Endothelial cell of umbilical vein (primary cell): Measurements from ENCODE around the gene IKZF3. TPM values are rescaled to one million over a fixed set of nuclear protein-coding genes. Genes with fewer than 3 reads are reported as not detected.

Source experiments
- BruUV-seq: library from RNA; stranded (reverse); fragments of 400-500 nt; replicated peaks from 2 replicates; lab custom pipeline; 2021; lab: Mats Ljungman, UMichigan
- CTCF ChIA-PET: fragments of 300-600, 350-600 bp; sonication (Branson Sonifier 250); formaldehyde crosslinking; loops from one replicate; lab custom pipeline; 2021; ENCODE audit warnings: antibody characterized with exemption, inconsistent platforms; lab: Charles Lee
- POLR2A ChIA-PET: fragments of 300-600, 350-600 bp; sonication (Branson Sonifier 250); formaldehyde crosslinking; loops from one replicate; lab custom pipeline; 2021; ENCODE audit warnings: antibody characterized with exemption, inconsistent platforms; lab: Charles Lee
- DNase-seq: peaks from one replicate; pipeline ENCODE4 v3.0.0-alpha.2; 2011; ENCODE audit warnings: low read depth, low spot score
- FAIRE-seq: peaks from 2 replicates; lab custom pipeline; 2011; peaks lifted over from hg19 to GRCh38; lab: Jason Lieb, UNC
- H2AFZ ChIP-seq: 2 replicates; pipeline ENCODE4 v1.6.0; 2012; ENCODE audit warnings: low read depth, low read length, control low read depth, inconsistent platforms
- H3K27ac ChIP-seq: 2 replicates; pipeline ENCODE4 v1.5.1; 2011; ENCODE audit warnings: low read depth, mild to moderate bottlenecking, control low read depth, low read length, moderate library complexity; ENCODE audit not compliant: insufficient read depth
- H3K27me3 ChIP-seq, 2 experiments: 2 replicates each; pipeline versions ENCODE4 v1.6.0 to v1.6.1; 2011; ENCODE audit warnings: low read length in 2 of 2, mixed read lengths in 1 of 2; ENCODE audit not compliant: control insufficient read depth in 2 of 2, insufficient read depth in 2 of 2
- H3K36me3 ChIP-seq, 2 experiments: 2 replicates in 1 of 2; 3 replicates in 1 of 2; pipeline ENCODE4 v1.5.1; 2011; ENCODE audit warnings: low read length in 2 of 2, mild to moderate bottlenecking in 1 of 2, moderate library complexity in 1 of 2; ENCODE audit not compliant: control insufficient read depth in 2 of 2, insufficient read depth in 2 of 2; ENCODE audit errors: extremely low read depth in 1 of 2
- H3K4me1 ChIP-seq: 3 replicates; pipeline ENCODE4 v1.5.1; 2011; ENCODE audit warnings: mild to moderate bottlenecking, low read length; ENCODE audit not compliant: control insufficient read depth, insufficient read depth; ENCODE audit errors: extremely low read depth
- H3K4me2 ChIP-seq: 2 replicates; pipeline ENCODE4 v1.6.1; 2011; ENCODE audit warnings: low read length, control low read depth, mixed read lengths; ENCODE audit not compliant: insufficient read depth
- H3K4me3 ChIP-seq, 3 experiments: fragments of 200-600 bp in 1 of 3; sonication (generic), shearing (Covaris generic) in 1 of 3; replicated peaks in 1 of 3; 2 replicates each; pipeline ENCODE4 v1.5.1; 2011 to 2016; ENCODE audit warnings: control low read depth in 3 of 3, low read length in 3 of 3, mild to moderate bottlenecking in 2 of 3, inconsistent platforms in 1 of 3, low read depth in 1 of 3, moderate library complexity in 1 of 3; ENCODE audit not compliant: insufficient read depth in 1 of 3
- H3K79me2 ChIP-seq: 2 replicates; pipeline ENCODE4 v1.6.0; 2012; ENCODE audit warnings: low read length, inconsistent platforms; ENCODE audit not compliant: control insufficient read depth, insufficient read depth
- H3K9ac ChIP-seq: replicated peaks from 2 replicates; pipeline ENCODE3; 2011; ENCODE audit warnings: low read length, control low read depth; ENCODE audit not compliant: insufficient read depth; ENCODE audit errors: extremely low read depth
- H3K9me1 ChIP-seq: replicated peaks from 3 replicates; pipeline ENCODE4 v1.6.0; 2011; ENCODE audit warnings: mild to moderate bottlenecking, low read length; ENCODE audit not compliant: control insufficient read depth, insufficient read depth; ENCODE audit errors: extremely low read depth
- H3K9me3 ChIP-seq: replicated peaks from 2 replicates; pipeline ENCODE4 v1.5.1; 2012; ENCODE audit warnings: low read length, inconsistent platforms; ENCODE audit not compliant: control insufficient read depth, insufficient read depth
- H4K20me1 ChIP-seq: replicated peaks from 2 replicates; pipeline ENCODE3; 2011; ENCODE audit warnings: mild to moderate bottlenecking, low read length; ENCODE audit not compliant: control insufficient read depth, insufficient read depth; ENCODE audit errors: extremely low read depth
- EZH2 ChIP-seq: IDR thresholded peaks from 2 replicates; pipeline ENCODE4 v1.6.1; 2012; ENCODE audit warnings: borderline replicate concordance, low read depth, mild to moderate bottlenecking, moderate library complexity, low read length, inconsistent platforms; ENCODE audit not compliant: severe bottlenecking
- FOS ChIP-seq: IDR thresholded peaks from 2 replicates; pipeline ENCODE4 v1.6.1; 2011; ENCODE audit warnings: mild to moderate bottlenecking, low read length, moderate library complexity, borderline replicate concordance; ENCODE audit not compliant: insufficient read depth
- GATA2 ChIP-seq: IDR thresholded peaks from 2 replicates; pipeline ENCODE4 v1.7.0; 2011; ENCODE audit warnings: low read depth, mild to moderate bottlenecking, moderate library complexity, mixed read lengths, low read length; ENCODE audit not compliant: insufficient read length, insufficient read depth
- JUN ChIP-seq: IDR thresholded peaks from 2 replicates; pipeline ENCODE4 v1.6.1; 2011; ENCODE audit warnings: borderline replicate concordance, low read depth; ENCODE audit not compliant: insufficient read length, insufficient read depth
- MYC ChIP-seq: IDR thresholded peaks from one replicate; pipeline ENCODE4 v1.6.1; 2011; ENCODE audit warnings: mild to moderate bottlenecking, low read depth, low read length
- POLR2A ChIP-seq: IDR thresholded peaks from 2 replicates; pipeline ENCODE4 v1.6.1; 2012; ENCODE audit warnings: low read depth, mild to moderate bottlenecking, control low read depth, low read length
- POLR2AphosphoS5 ChIP-seq: IDR thresholded peaks from 2 replicates; pipeline ENCODE4 v1.6.1; 2012; ENCODE audit warnings: low read depth, mild to moderate bottlenecking, control low read depth, low read length, moderate library complexity; ENCODE audit not compliant: insufficient read depth
- dilution Hi-C: fragments of 300-500 bp; cut with MboI; formaldehyde crosslinking; loops from one replicate; pipeline ENCODE4 v1.15.0; 2019; ENCODE audit warnings: low sequenced_read_pairs; ENCODE audit not compliant: extremely low pct_ligation_motif_present
- intact Hi-C: fragments of 100-400 bp; cut with micrococcal nuclease; formaldehyde crosslinking; loops from one replicate; pipeline ENCODE4 v1.10.0; 2022
- polyA plus RNA-seq, 4 experiments: library from polyadenylated mRNA; depleted of rRNA in 3 of 4; stranded (reverse) in 3 of 4; unstranded in 1 of 4; fragments of >200 nt; gene quantifications; 2 replicates each; pipeline versions ENCODE4 v1.2.1 to v1.2.3, GENCODE V29; 2011 to 2012; ENCODE audit warnings: missing spikeins in 1 of 4
- total RNA-seq: library from RNA; stranded (reverse); gene quantifications from 2 replicates; pipeline ENCODE4 v1.2.3, GENCODE V29; 2021
- TF ChIP-seq, protein P1 (sequence below): IDR thresholded peaks from 2 replicates; pipeline ENCODE4 v1.6.1; 2011; ENCODE audit not compliant: insufficient read depth, insufficient read length
- TF ChIP-seq, protein P2 (sequence below), 2 donors: IDR thresholded peaks; 1 replicate in 1 of 2; 2 replicates in 1 of 2; pipeline ENCODE4 v1.5.1; 2011; ENCODE audit warnings: low read length in 2 of 2, mild to moderate bottlenecking in 2 of 2, moderate library complexity in 2 of 2, control low read depth in 1 of 2, inconsistent platforms in 1 of 2, low read depth in 1 of 2; ENCODE audit not compliant: insufficient read depth in 1 of 2; ENCODE audit errors: extremely low read depth in 1 of 2

The IKZF3 gene
- total and polyA plus RNA-seq, 2 donors (not counting 3 experiments of a cell fraction or from before 2014, with no cell fraction given): not detected

- H3K4me3 ChIP-seq: no peak overlapping the region
- FAIRE-seq: no peak
- DNase-seq: no peak
- ChIA-PET CTCF (no interaction called here), POLR2A (no interaction called here)
- dilution Hi-C loops: no loop called here
- no peaks in the 10 kb centered on the region for H3K36me3 ChIP-seq
- no peaks in the 10 kb centered on the region for H3K79me2 ChIP-seq
- TF ChIP-seq POLR2AphosphoS5 (no peak), JUN (no peak), MYC (no peak), EZH2 (no peak), POLR2A (no peak), GATA2 (no peak), FOS (no peak)
- TF ChIP-seq, protein P1, sequence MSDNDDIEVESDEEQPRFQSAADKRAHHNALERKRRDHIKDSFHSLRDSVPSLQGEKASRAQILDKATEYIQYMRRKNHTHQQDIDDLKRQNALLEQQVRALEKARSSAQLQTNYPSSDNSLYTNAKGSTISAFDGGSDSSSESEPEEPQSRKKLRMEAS: no peak
- TF ChIP-seq, protein P2, sequence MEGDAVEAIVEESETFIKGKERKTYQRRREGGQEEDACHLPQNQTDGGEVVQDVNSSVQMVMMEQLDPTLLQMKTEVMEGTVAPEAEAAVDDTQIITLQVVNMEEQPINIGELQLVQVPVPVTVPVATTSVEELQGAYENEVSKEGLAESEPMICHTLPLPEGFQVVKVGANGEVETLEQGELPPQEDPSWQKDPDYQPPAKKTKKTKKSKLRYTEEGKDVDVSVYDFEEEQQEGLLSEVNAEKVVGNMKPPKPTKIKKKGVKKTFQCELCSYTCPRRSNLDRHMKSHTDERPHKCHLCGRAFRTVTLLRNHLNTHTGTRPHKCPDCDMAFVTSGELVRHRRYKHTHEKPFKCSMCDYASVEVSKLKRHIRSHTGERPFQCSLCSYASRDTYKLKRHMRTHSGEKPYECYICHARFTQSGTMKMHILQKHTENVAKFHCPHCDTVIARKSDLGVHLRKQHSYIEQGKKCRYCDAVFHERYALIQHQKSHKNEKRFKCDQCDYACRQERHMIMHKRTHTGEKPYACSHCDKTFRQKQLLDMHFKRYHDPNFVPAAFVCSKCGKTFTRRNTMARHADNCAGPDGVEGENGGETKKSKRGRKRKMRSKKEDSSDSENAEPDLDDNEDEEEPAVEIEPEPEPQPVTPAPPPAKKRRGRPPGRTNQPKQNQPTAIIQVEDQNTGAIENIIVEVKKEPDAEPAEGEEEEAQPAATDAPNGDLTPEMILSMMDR (IDR thresholded peaks at IDR 0.05; ENCODE audit: extremely low read depth in 1 of 2, insufficient read depth in 1 of 2, low read depth in 1 of 2, low read length in 2 of 2): no peak
- BruUV-seq: no TSS peak
- H3K4me1 ChIP-seq: no peaks in the 10 kb centered on the region
- H4K20me1 ChIP-seq: no peaks in the 10 kb centered on the region
- peaks cover 13 to 30% of the 10 kb centered on the region in 2 experiments for H3K27me3 ChIP-seq
- H3K9ac ChIP-seq: no peak overlapping the region
- no peak overlapping the region for H3K4me2 ChIP-seq
- no peaks in the 10 kb centered on the region for H3K9me3 ChIP-seq
- H3K27ac ChIP-seq: no peak overlapping the region
- H3K9me1 ChIP-seq: no peaks in the 10 kb centered on the region
- intact Hi-C loops: no loop called here
- no peak overlapping the region for H2AFZ ChIP-seq
These were observed 15.5 kb downstream of the IKZF3 start for GRCh38 chr17:39848600-39848999.
